Measurements from ENCODE around the gene TFAP2C.

DNA sequence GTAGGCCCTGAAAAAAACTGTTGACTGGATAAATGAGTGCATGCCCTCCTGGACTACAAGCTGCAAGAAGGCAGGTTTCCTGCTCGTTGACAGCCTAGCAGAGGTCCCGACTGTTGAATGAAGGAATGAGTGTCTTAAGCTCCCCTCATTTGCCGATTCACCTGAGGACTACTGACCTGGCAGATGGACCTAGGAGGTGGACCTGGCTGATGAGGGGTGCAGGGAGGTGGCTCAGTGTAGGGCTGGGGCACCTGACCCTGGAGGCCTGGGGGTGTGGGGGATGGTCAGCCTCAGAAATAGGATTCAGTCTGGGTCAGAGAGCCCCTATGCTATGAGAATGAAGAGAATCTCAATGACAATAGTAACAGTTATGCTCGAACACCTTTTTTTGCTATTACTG is 11.6 kb upstream of the TFAP2C start:
- TF ChIP-seq EZH2 (IDR thresholded peaks at IDR 0.05) (no peak), POLR2AphosphoS5 (IDR thresholded peaks at IDR 0.05; ENCODE audit: low read depth, low read length) (no peak)
- TF ChIP-seq, protein P1, sequence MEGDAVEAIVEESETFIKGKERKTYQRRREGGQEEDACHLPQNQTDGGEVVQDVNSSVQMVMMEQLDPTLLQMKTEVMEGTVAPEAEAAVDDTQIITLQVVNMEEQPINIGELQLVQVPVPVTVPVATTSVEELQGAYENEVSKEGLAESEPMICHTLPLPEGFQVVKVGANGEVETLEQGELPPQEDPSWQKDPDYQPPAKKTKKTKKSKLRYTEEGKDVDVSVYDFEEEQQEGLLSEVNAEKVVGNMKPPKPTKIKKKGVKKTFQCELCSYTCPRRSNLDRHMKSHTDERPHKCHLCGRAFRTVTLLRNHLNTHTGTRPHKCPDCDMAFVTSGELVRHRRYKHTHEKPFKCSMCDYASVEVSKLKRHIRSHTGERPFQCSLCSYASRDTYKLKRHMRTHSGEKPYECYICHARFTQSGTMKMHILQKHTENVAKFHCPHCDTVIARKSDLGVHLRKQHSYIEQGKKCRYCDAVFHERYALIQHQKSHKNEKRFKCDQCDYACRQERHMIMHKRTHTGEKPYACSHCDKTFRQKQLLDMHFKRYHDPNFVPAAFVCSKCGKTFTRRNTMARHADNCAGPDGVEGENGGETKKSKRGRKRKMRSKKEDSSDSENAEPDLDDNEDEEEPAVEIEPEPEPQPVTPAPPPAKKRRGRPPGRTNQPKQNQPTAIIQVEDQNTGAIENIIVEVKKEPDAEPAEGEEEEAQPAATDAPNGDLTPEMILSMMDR (IDR thresholded peaks at IDR 0.05 in 2 of 3, conservative IDR thresholded peaks at IDR 0.05 in 1 of 3; ENCODE audit: borderline replicate concordance in 1 of 3, insufficient read depth in 1 of 3, low read depth in 2 of 3, low read length in 2 of 3) = no peak
- TF ChIP-seq, protein P2, sequence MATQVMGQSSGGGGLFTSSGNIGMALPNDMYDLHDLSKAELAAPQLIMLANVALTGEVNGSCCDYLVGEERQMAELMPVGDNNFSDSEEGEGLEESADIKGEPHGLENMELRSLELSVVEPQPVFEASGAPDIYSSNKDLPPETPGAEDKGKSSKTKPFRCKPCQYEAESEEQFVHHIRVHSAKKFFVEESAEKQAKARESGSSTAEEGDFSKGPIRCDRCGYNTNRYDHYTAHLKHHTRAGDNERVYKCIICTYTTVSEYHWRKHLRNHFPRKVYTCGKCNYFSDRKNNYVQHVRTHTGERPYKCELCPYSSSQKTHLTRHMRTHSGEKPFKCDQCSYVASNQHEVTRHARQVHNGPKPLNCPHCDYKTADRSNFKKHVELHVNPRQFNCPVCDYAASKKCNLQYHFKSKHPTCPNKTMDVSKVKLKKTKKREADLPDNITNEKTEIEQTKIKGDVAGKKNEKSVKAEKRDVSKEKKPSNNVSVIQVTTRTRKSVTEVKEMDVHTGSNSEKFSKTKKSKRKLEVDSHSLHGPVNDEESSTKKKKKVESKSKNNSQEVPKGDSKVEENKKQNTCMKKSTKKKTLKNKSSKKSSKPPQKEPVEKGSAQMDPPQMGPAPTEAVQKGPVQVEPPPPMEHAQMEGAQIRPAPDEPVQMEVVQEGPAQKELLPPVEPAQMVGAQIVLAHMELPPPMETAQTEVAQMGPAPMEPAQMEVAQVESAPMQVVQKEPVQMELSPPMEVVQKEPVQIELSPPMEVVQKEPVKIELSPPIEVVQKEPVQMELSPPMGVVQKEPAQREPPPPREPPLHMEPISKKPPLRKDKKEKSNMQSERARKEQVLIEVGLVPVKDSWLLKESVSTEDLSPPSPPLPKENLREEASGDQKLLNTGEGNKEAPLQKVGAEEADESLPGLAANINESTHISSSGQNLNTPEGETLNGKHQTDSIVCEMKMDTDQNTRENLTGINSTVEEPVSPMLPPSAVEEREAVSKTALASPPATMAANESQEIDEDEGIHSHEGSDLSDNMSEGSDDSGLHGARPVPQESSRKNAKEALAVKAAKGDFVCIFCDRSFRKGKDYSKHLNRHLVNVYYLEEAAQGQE (IDR thresholded peaks at IDR 0.05; ENCODE audit: low read depth) = no peak
